GM20000 (cell line): ENCODE measurements around the gene XPO4.

ENCODE experiments used
- DNase-seq: peaks from one replicate; pipeline ENCODE4 v3.0.0; 2012; ENCODE audit warnings: low spot score
- CTCF ChIP-seq: IDR thresholded peaks from 2 replicates; pipeline ENCODE4 v1.5.1; 2012; ENCODE audit warnings: mild to moderate bottlenecking, control low read depth; ENCODE audit errors: extremely low read depth, missing control alignments

XPO4 gene

GRCh38 chr13:20856650-20857049, 45.9 kb downstream of the XPO4 start:
- TF ChIP-seq CTCF = no peak
- DNase-seq = no peak

GRCh38 chr13:20851844-20852402, 50.6 kb downstream of the XPO4 start:
- TF ChIP-seq CTCF = no peak

GRCh38 chr13:20848944-20849343, 53.6 kb downstream of the XPO4 start:
- TF ChIP-seq CTCF = no peak
- no peak for DNase-seq

More at GRCh38 chr13:20851844-20852402, 50.6 kb downstream of the XPO4 start:
- DNase-seq = no peak

GRCh38 chr13:20848203-20848602, 54.3 kb downstream of the XPO4 start:
- no peak for TF ChIP-seq CTCF
- no peak for DNase-seq

- no peak for DNase-seq
- TF ChIP-seq CTCF = no peak
These were observed 55.2 kb downstream of the XPO4 start for GRCh38 chr13:20847296-20847695.

GRCh38 chr13:20843166-20843565, 59.4 kb downstream of the XPO4 start:
- DNase-seq = no peak
- TF ChIP-seq CTCF = no peak

- no peak for TF ChIP-seq CTCF
- DNase-seq = no peak
These were observed 62.0 kb downstream of the XPO4 start for GRCh38 chr13:20840568-20840967.
